GM18870 (cell line): ENCODE measurements around the gene RERE.

ENCODE experiments used
- ATAC-seq: cut with Tn5 transposase; IDR thresholded peaks from one replicate; pipeline ENCODE4 v1.9.1; 2021; ENCODE audit warnings: moderate library complexity; ENCODE audit not compliant: unreplicated experiment

Gene RERE

GRCh38 chr1:8347635-8348034 lies 469.8 kb downstream of the RERE start:
- no peak for ATAC-seq

GRCh38 chr1:8345621-8346415 lies 471.6 kb downstream of the RERE start:
- ATAC-seq, result no peak

GRCh38 chr1:8344893-8345507 lies 472.4 kb downstream of the RERE start:
- no peak for ATAC-seq

GRCh38 chr1:8343464-8344001 lies 473.9 kb downstream of the RERE start:
- ATAC-seq, result no peak

- ATAC-seq, result no peak
These were observed 474.4 kb downstream of the RERE start for GRCh38 chr1:8343044-8343443.

GRCh38 chr1:8342325-8342724 lies 475.1 kb downstream of the RERE start:
- ATAC-seq, result no peak

GRCh38 chr1:8340448-8340847 lies 477.0 kb downstream of the RERE start:
- ATAC-seq, result no peak

GRCh38 chr1:8339203-8339600 lies 478.2 kb downstream of the RERE start:
- ATAC-seq, result no peak

- ATAC-seq, result no peak
These were observed 478.8 kb downstream of the RERE start for GRCh38 chr1:8338526-8339202.

- no peak for ATAC-seq
These were observed 479.5 kb downstream of the RERE start for GRCh38 chr1:8337776-8338525.

- ATAC-seq, result no peak
These were observed 482.2 kb downstream of the RERE start for GRCh38 chr1:8335246-8335645.

- no peak for ATAC-seq
These were observed 483.2 kb downstream of the RERE start for GRCh38 chr1:8334106-8334851.

GRCh38 chr1:8333246-8333987 lies 484.0 kb downstream of the RERE start:
- ATAC-seq, result no peak

GRCh38 chr1:8332806-8333205 lies 484.6 kb downstream of the RERE start:
- no peak for ATAC-seq

- no peak for ATAC-seq
These were observed 486.9 kb downstream of the RERE start for GRCh38 chr1:8330271-8331125.

GRCh38 chr1:8329858-8330257 lies 487.6 kb downstream of the RERE start:
- ATAC-seq, result no peak

- ATAC-seq, result no peak
These were observed 488.0 kb downstream of the RERE start for GRCh38 chr1:8329439-8329838.

GRCh38 chr1:8328271-8328670 lies 489.2 kb downstream of the RERE start:
- ATAC-seq, result no peak

- no peak for ATAC-seq
These were observed 491.2 kb downstream of the RERE start for GRCh38 chr1:8326265-8326664.
